AG04449 (cell line): Measurements from ENCODE around the gene MITF.

Experiments used
- CTCF ChIA-PET: fragments of 350-600 bp; formaldehyde crosslinking; extraction: SDS; loops from one replicate; lab custom pipeline; 2021; ENCODE audit warnings: antibody characterized with exemption; lab: Yijun Ruan, JAX
- POLR2A ChIA-PET: fragments of 400-600, 350-600 bp; formaldehyde crosslinking; extraction: SDS; loops from one replicate; lab custom pipeline; 2020; ENCODE audit warnings: antibody characterized with exemption, inconsistent platforms; lab: Yijun Ruan, JAX
- DNase-seq: peaks from one replicate; pipeline ENCODE4 v3.0.0-alpha.2; 2010; ENCODE audit warnings: low read depth, low spot score
- H3K4me3 ChIP-seq: 2 replicates; pipeline ENCODE4 v1.5.1; 2011; ENCODE audit warnings: low read depth, mild to moderate bottlenecking, control low read depth, low read length
- CTCF ChIP-seq: IDR thresholded peaks from one replicate; pipeline ENCODE4 v1.5.1; 2011; ENCODE audit warnings: mild to moderate bottlenecking, moderate library complexity, low read length, control low read depth, inconsistent platforms; ENCODE audit not compliant: insufficient read depth; ENCODE audit errors: missing control alignments

MITF gene

GRCh38 chr3:69749461-69749860, 10.2 kb downstream of the MITF start:
- CTCF ChIA-PET, result interaction anchor here (1.1 kb wide), 1 partner anchor 77 kb away, joined by 3 read pairs; no protein-coding TSS in a partner anchor
- POLR2A ChIA-PET, result no interaction called here
- DNase-seq, result no peak

GRCh38 chr3:69750549-69750948, 11.3 kb downstream of the MITF start:
- no peak overlapping the region for H3K4me3 ChIP-seq
- ChIA-PET CTCF (interaction anchor here (1.0 to 1.1 kb wide), 2 partner anchors 14 to 78 kb away, joined by 3 read pairs; no protein-coding TSS in a partner anchor), POLR2A (no interaction called here)
- TF ChIP-seq CTCF, result no peak
- DNase-seq, result no peak

More at GRCh38 chr3:69749461-69749860, 10.2 kb downstream of the MITF start:
- H3K4me3 ChIP-seq, result no peak overlapping the region
- TF ChIP-seq CTCF, result no peak

GRCh38 chr3:69751074-69751476, 11.8 kb downstream of the MITF start:
- POLR2A ChIA-PET, result no interaction called here
- no peak for DNase-seq
- no peak overlapping the region for H3K4me3 ChIP-seq
- TF ChIP-seq CTCF, result no peak
- CTCF ChIA-PET, result interaction anchor here (1.0 kb wide), 1 partner anchor 13 kb away, joined by 3 read pairs; no protein-coding TSS in a partner anchor

- CTCF ChIA-PET, result no interaction called here
Measured at GRCh38 chr3:69752241-69752640, 13.0 kb downstream of the MITF start.

GRCh38 chr3:69753179-69753775, 14.0 kb downstream of the MITF start:
- DNase-seq, result no peak
- TF ChIP-seq CTCF, result no peak
- ChIA-PET POLR2A (no interaction called here), CTCF (no interaction called here)
- H3K4me3 ChIP-seq, result no peak overlapping the region

More at GRCh38 chr3:69752241-69752640, 13.0 kb downstream of the MITF start:
- POLR2A ChIA-PET, result no interaction called here
- no peak for DNase-seq
- no peak overlapping the region for H3K4me3 ChIP-seq
- no peak for TF ChIP-seq CTCF

- DNase-seq, result no peak
- no peak for TF ChIP-seq CTCF
Measured at GRCh38 chr3:69755795-69756194, 16.5 kb downstream of the MITF start.

More at GRCh38 chr3:69755795-69756194, 16.5 kb downstream of the MITF start:
- ChIA-PET CTCF (no interaction called here), POLR2A (no interaction called here)
- H3K4me3 ChIP-seq, result no peak overlapping the region
